GM19324 (cell line): ENCODE results near the gene SDHAF4.
"Not testable (repeated sequence)": the region's sequence is repeated elsewhere in the genome, so short reads cannot be mapped to it uniquely, and the experiment has no call there.

ENCODE experiments used
- ATAC-seq: cut with Tn5 transposase; IDR thresholded peaks from one replicate; pipeline ENCODE4 v1.9.1; 2021; ENCODE audit warnings: mild to moderate bottlenecking, moderate library complexity; ENCODE audit not compliant: unreplicated experiment, low FRiP score

Gene SDHAF4

GRCh38 chr6:70590400-70590799, 23.7 kb downstream of the SDHAF4 start:
- no peak for ATAC-seq

- no peak for ATAC-seq
These were observed 25.8 kb downstream of the SDHAF4 start for GRCh38 chr6:70592391-70593117.

- no peak for ATAC-seq
These were observed 26.4 kb downstream of the SDHAF4 start for GRCh38 chr6:70593118-70593486.

- no peak for ATAC-seq
These were observed 32.5 kb downstream of the SDHAF4 start for GRCh38 chr6:70599187-70599586.

- ATAC-seq: no peak
These were observed 34.3 kb downstream of the SDHAF4 start for GRCh38 chr6:70601014-70601413.

GRCh38 chr6:70604254-70604653, 37.5 kb downstream of the SDHAF4 start:
- ATAC-seq: no peak

GRCh38 chr6:70607371-70607770, 40.6 kb downstream of the SDHAF4 start:
- ATAC-seq: not testable (repeated sequence)

- not testable (repeated sequence) for ATAC-seq
These were observed 42.5 kb downstream of the SDHAF4 start for GRCh38 chr6:70609181-70609580.

- ATAC-seq: no peak
These were observed 50.1 kb downstream of the SDHAF4 start for GRCh38 chr6:70616728-70617260.

GRCh38 chr6:70620746-70621145, 54.0 kb downstream of the SDHAF4 start:
- no peak for ATAC-seq

GRCh38 chr6:70622461-70622860, 55.7 kb downstream of the SDHAF4 start:
- no peak for ATAC-seq

- no peak for ATAC-seq
These were observed 58.7 kb downstream of the SDHAF4 start for GRCh38 chr6:70625436-70625835.

GRCh38 chr6:70627500-70628254, 60.9 kb downstream of the SDHAF4 start:
- no peak for ATAC-seq

GRCh38 chr6:70629929-70630328, 63.2 kb downstream of the SDHAF4 start:
- ATAC-seq: no peak

- ATAC-seq: no peak
These were observed 67.1 kb downstream of the SDHAF4 start for GRCh38 chr6:70633870-70634269.

- no peak for ATAC-seq
These were observed 69.9 kb downstream of the SDHAF4 start for GRCh38 chr6:70636596-70636995.

- no peak for ATAC-seq
These were observed 71.7 kb downstream of the SDHAF4 start for GRCh38 chr6:70638468-70638867.
